GM19193 (cell line): ENCODE data around the gene TLX1.

Experiments
- POLR2A ChIP-seq: IDR thresholded peaks from 4 replicates; pipeline ENCODE4 v1.6.1; 2011; ENCODE audit not compliant: insufficient read depth, insufficient read length; ENCODE audit errors: extremely low read depth

TLX1 gene

GRCh38 chr10:101135141-101136006, 4.3 kb downstream of the TLX1 start:
- no peak for TF ChIP-seq POLR2A

GRCh38 chr10:101136007-101136707, 5.1 kb downstream of the TLX1 start:
- no peak for TF ChIP-seq POLR2A

- TF ChIP-seq POLR2A: no peak
These were observed 5.6 kb downstream of the TLX1 start for GRCh38 chr10:101136708-101137121.

- no peak for TF ChIP-seq POLR2A
These were observed 6.2 kb downstream of the TLX1 start for GRCh38 chr10:101137271-101137670.

- no peak for TF ChIP-seq POLR2A
These were observed 7.8 kb downstream of the TLX1 start for GRCh38 chr10:101138788-101139420.

GRCh38 chr10:101139421-101139911, 8.4 kb downstream of the TLX1 start:
- TF ChIP-seq POLR2A: no peak

GRCh38 chr10:101140084-101140949, 9.2 kb downstream of the TLX1 start:
- no peak for TF ChIP-seq POLR2A

GRCh38 chr10:101140950-101141615, 10.0 kb downstream of the TLX1 start:
- no peak for TF ChIP-seq POLR2A

- TF ChIP-seq POLR2A: no peak
These were observed 10.8 kb downstream of the TLX1 start for GRCh38 chr10:101141616-101142532.

- TF ChIP-seq POLR2A: no peak
These were observed 11.6 kb downstream of the TLX1 start for GRCh38 chr10:101142533-101143344.

GRCh38 chr10:101143345-101143630, 12.2 kb downstream of the TLX1 start:
- TF ChIP-seq POLR2A: no peak

- no peak for TF ChIP-seq POLR2A
These were observed 13.0 kb downstream of the TLX1 start for GRCh38 chr10:101144053-101144452.
